Measurements from ENCODE around the gene NUP35.

Gene NUP35

DNA sequence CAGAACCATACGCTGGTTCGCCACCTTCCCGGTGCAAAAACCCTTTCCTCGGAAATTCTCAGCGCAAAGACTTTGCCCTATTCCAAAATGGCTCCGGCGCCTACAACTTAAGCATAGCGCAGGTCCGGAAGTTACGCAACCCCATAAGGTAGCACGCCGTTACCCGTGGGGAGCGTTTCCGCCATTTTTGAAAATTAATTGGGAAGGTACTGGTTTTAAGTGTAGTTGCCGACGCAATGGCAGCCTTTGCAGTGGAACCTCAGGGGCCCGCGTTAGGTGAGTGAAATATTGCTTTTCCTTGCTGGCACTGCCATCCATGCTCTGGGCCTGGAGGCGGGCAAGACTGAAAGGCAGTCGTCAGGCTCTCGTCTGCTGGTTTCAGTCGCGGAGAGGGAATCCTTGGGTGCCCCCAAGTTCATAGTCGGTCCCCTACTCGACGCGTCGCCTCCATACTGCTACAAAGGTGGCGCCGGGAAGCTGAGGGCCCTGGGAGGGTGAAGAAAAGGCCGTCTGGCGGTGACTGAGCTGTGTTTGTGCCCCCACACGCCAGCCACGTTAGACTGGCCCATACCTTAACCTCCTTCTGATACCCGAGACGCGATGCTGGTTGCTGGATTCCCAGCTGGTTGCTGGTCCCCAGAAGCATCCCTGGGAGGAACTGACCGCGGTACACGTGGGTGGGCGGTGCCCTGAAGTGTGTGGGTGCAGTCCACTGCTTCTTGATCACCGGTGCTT is at the start of gene NUP35:
NUP35 (plus strand) TSS at position 222 of the 735 bp plus-strand sequence; CDS start at position 237, 15 bp downstream.
- intact Hi-C loops (cut with DNase I), result loop anchor here (5.0 to 10.0 kb wide), 2 partner anchors 42 to 90 kb away; partner anchors contain the start of gene NCKAP1
- peak; percentile 77 to 96 (median 90) for DNase-seq

- intact Hi-C loops (cut with DNase I), result loop anchor here (5.0 kb wide), 1 partner anchor 41 kb away; the partner anchor contains the start of gene NCKAP1
- DNase-seq, result peak in 5 of 42 donors; percentile 23 to 47 (median 37)
Observed at GRCh38 chr2:183078163-183078463, 46.1 kb upstream of the NUP35 start.

- intact Hi-C loops (cut with DNase I), result loop anchor here (5.0 kb wide), 1 partner anchor 41 kb away; the partner anchor contains the start of gene NCKAP1
- peak; percentile 70 to 97 (median 91) for DNase-seq
Observed at GRCh38 chr2:183078464-183079138, 45.6 kb upstream of the NUP35 start, which contains the start of gene DUSP19. Gene DUSP19, plus strand, starts transcription at chr2:183078747. Its CDS starts 187 bp downstream, at chr2:183078934.

DNA sequence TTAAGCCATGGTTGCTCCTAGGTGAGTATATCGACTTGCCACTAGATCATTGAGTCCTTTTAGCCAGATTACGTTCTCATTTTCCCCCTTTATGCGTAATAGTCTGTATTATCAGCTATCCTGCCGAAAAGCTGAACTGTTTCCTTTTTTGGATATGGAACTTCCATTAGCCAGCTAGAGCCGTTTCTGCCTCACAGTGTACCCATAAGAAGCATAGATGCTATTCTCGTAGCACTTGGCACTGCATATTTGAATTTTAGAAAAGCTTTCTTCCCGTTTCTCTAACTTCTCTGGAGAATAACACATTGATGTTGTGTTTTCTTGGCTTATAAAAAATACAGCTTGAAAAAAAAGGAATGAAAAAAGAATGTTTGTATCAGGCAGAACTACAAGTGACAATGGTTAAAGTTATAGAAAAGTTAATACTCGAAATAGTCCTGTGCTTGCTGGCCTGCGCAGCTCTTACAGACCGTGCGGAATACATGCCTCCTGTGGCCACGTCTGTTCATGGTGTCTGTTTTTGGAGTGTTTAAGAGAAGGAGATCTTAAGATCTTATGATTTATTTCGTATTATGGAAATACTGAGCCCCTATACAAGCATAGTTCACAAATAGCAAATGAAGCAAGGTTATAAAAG is 45.0 kb upstream of the NUP35 start:
- DNase-seq, result peak in 2 of 42 donors; percentile 39 to 46
- intact Hi-C loops (cut with DNase I), result loop anchor here (5.0 kb wide), 1 partner anchor 42 kb away; the partner anchor contains the start of gene NCKAP1

- intact Hi-C loops (cut with DNase I), result loop anchor here (5.0 kb wide), 1 partner anchor 40 kb away; the partner anchor contains the start of gene NUP35
- peak in 16 of 42 donors; percentile 15 to 75 (median 36) for DNase-seq
Observed at GRCh38 chr2:183081911-183082310, 42.3 kb upstream of the NUP35 start.

DNA sequence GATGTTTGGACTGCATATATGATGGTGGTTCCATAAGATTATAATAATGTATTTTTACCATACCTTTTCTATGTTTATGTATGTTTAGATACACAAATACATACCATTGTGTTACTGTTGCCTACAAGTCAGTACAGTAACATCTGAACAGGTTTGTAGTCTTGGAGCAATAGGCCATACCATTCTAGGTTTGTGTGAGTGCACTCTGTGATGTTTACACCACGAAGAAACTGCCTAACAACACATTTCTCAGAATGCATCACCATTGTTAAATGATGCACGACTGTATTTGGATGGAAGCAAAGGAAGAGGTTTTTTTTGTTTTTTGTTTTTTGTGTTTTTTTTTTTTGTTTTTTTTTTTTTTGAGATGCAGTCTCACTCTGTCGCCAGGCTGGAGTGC is 36.2 kb upstream of the NUP35 start:
- DNase-seq, result no peak
- intact Hi-C loops (cut with DNase I), result no loop called here

DNA sequence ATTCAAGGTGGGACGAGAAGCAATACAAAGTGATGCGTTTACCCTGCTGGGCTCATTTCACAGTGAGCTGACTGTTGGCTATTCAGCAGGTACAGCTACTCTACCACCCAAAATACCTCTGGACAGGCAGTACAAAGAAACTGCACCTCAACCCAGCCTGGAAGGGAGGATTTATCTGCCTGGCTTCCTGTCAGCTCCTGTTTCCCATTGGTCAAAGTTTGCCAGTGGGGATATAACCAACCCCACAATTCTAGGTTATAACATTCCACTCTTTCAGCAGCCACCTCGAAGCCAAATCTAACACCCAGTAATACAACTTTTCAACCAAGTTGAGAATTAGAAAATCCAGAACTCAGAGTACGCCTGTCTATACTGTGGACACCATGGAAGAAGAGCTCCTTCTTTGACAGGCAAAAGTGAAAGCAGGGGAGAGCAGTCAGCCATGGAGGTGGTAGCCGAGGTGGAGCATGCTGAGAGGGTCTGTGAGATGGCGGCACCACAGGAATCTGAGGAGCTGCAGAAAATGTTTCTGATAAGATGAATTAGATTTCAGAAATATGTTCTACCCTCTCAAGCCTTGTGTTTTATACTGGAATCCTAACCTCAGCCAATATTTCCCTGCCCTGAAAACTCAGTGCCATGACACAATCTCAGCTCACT is 34.9 kb upstream of the NUP35 start:
- no peak for DNase-seq
- intact Hi-C loops (cut with DNase I), result no loop called here

DNA sequence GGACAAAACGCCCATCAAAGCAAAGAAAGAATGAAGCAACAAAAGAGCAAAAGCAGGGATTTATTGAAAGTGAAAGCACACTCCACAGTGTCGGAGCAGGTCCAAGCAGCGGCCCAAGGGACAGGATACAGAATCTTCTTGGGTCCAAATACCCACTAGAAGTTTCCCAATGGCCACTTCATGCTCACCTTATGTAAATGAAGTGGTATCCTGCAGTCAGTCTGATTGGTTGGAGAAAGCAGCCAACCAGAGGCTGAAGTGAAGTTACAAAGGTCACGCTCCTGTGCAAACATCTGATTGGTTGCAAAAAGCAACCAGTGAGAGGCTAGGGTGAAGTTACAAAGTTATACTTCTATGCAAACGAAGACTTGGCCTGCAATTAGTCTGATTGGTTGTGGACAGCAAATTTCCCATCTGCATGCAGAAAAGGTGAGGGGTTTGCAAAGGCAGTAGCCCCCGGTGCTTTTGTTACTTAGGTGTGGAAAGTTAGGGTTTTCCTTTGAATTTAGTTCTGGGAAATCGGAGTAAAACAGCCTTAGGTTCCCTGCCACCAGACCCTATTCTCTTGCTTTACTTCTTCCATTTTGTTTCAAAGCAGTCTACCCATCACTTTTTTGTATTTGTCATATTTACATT is 32.8 kb upstream of the NUP35 start:
- no peak for DNase-seq
- intact Hi-C loops (cut with DNase I), result no loop called here

GRCh38 chr2:183091954-183092345 is 32.3 kb upstream of the NUP35 start:
- intact Hi-C loops (cut with DNase I), result no loop called here
- DNase-seq, result peak in 15 of 42 donors; percentile 17 to 70 (median 42)

DNA sequence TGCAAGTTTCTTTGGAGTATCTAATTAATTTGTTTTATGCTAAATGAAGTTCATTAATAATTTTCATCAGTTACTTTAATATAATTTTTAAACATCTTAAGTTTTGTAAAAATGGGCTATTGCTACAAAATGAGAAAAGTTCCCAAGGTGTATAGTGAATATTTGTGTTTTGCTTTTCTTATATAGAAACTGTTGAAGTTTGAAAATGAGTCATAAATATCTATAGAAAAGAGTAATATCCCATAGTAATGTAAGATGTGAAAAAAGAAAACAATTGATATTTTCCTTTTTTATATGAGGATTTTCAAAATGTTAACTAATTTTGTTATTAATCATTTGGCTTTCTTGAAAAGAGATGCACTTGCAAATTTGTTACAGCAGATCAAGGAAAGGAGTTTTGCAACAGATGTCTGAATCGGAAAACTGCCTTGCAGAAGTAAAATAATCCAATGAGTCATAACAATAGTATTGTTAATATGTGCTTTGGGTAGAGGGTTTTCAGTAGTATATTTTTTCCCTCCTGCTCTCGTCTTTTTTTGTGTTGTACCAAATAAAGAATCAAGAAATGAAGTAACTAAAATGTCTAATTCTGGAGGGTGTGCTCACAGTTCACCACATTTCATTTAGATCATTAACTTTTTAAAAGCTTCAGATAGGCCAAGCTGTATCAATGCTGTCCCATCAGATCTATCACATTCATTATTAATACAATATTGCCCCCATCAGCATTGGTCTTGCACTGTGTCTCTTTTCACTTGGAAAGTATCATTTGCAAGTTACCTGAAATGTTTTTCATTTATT is 30.2 kb upstream of the NUP35 start:
- DNase-seq, result no peak
- intact Hi-C loops (cut with DNase I), result no loop called here

- intact Hi-C loops (cut with DNase I), result no loop called here
- DNase-seq, result no peak
Observed at GRCh38 chr2:183105402-183106134, 18.7 kb upstream of the NUP35 start.

DNA sequence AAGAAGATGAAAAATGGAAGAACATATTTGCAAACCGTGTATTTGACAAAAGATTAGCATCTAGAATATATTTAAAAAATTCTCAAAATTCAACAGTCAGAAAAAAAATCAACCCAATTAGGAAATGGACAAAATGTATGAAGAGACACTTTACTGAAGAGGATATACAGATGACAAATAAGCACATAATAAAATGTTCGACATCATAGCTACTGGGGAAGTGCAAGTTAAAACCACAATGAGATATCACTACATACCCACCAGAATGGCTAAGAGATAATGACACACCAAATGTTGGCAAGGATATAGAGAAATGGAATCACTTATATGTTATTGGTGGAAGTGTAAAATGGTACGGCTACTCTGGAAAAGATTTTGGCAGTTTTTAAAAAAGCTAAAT is 11.7 kb upstream of the NUP35 start:
- no peak for DNase-seq
- intact Hi-C loops (cut with DNase I), result no loop called here

GRCh38 chr2:183113630-183114029 is 10.6 kb upstream of the NUP35 start:
- intact Hi-C loops (cut with DNase I), result no loop called here
- peak in 4 of 42 donors; percentile 18 to 52 (median 36) for DNase-seq

DNA sequence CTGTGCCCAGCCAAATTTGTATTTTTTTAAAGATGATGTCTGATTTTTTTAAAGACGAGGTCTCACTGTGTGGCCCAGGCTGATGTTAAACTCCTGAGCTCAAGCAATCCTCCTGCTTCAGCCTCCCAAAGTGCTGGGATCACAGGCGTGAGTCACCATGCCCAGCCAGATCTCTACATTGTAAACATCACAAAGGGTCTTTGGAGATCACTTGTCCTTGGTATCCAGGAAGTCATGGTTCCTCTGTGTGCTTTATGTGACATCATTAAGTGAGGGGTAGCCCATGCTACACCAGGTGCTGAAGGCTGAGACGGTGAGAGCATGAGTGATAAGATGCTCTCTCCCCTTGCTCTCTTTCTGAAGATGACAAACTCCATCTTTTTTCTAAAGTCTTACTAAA is 7.0 kb upstream of the NUP35 start:
- intact Hi-C loops (cut with DNase I), result no loop called here
- no peak for DNase-seq

DNA sequence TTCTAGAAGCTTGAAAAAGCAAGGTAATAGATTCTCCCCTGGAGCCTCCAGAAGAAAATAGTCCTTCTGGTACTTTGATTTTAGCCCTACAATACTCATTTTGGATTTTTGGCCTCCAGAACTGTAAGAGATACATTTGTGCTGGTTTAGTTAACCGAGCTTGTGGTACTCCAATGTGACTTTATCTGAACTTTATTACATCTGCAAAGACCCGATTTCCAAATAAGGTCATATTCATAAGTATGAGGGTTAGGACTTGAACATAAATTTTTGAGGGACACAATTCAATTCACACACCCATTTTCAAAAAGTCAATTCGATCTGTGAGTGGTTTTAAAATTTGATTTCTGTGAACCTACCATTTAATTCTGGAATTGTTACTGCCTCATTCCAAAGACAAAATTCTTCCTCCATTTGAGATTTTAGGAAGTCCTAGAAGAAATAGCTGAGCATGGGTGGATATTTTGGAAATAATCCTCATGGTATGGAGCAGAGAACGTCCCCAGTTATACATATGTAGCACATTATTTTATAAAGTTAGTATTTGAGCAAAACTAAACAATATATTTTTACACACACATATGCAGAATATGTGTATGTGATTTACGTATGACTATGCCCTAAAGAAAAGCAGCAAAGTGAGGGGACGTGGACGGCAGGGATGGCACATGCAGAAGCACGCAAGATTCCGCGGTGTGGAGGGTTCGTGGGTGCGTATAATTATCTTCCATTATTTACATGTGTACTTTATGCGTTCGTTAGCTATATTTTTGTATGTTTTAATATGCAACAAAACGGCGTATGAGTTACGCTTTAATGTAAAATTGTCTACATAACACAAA is 905 bp upstream of the NUP35 start:
- intact Hi-C loops (cut with DNase I), result loop anchor here (5.0 to 10.0 kb wide), 2 partner anchors 41 to 89 kb away; partner anchors contain the start of gene NCKAP1

DNA sequence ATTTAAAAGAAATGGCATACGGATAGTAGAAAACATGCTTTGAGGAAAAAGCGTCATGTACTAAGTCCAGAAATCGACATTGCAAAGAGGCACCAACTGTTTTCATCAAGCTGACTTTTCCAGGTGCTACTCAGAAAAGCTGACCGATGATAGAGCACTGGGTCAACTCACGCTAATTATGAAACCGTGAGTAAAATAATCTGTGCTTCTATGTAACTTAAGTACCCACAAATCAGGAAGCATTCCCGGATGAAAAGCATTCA is 353 bp upstream of the NUP35 start:
- no peak for DNase-seq

More for the DNA sequence above, 905 bp upstream of the NUP35 start:
- DNase-seq, result peak in 24 of 42 donors; percentile 3 to 54 (median 18)

DNA sequence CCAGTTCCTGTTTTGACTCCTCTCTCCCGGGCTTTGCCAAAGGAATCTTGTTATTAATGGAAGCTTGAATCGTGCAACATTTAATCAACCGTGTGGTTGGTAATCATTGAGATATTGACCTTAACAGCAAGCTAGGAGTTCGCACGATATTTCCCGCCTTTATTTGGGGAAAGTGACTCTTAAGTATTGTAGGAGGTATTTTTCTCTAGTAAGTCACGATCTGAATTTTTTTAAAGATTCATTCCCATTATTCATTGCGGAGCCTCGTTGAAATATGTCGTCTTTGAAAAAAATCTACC is 663 bp downstream of the NUP35 start:
- no peak for DNase-seq
- intact Hi-C loops (cut with DNase I), result loop anchor here (5.0 to 10.0 kb wide), 2 partner anchors 43 to 90 kb away; partner anchors contain the start of gene NCKAP1

More for the DNA sequence above, 353 bp upstream of the NUP35 start:
- intact Hi-C loops (cut with DNase I), result loop anchor here (5.0 to 10.0 kb wide), 2 partner anchors 42 to 89 kb away; partner anchors contain the start of gene NCKAP1
